ENCODE results near the gene EED. TPM values are rescaled to one million over a fixed set of nuclear protein-coding genes. Genes with fewer than 3 reads are reported as not detected.

EED gene
- total and polyA plus RNA-seq, 11 donors, result 4.9 to 13.5 (median 11.4) TPM

DNA sequence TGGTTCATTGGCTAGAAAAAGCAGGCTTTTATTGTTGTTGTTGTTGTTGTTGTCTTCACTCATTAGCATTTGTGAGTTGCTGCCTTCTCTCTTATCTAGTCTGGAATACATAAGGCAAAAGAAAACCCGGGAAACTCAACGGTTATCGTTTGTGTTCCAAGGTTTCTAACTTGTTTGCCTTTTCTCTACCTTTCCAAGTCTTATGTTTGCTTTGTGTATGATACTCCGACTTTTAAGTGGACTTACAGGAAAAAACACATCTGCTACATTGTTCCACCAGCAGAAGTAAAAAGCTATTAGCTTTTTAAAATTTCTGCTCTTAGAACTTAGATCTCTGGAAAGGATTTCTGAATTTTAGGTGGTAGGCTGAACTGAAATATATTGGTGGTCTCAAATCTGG, 30.4 kb downstream of the EED start:
- H3K27me3 ChIP-seq, result no peaks in the 10 kb centered on the region
- intact Hi-C loops (cut with DNase I), result no loop called here
- no peaks in the 10 kb centered on the region for H3K9me3 ChIP-seq
- 93 to 95% (median 94%) methylated on average over 4 of the region's 4 CpGs for WGBS, 4 donors
- no peak overlapping the region for H3K27ac ChIP-seq
- DNase-seq (no peak), ATAC-seq (no peak)
- no peaks in the 10 kb centered on the region for H3K4me1 ChIP-seq
- H3K4me3 ChIP-seq, result no peak overlapping the region
- TF ChIP-seq CTCF (IDR thresholded peaks at IDR 0.05) (no peak), POLR2A (IDR thresholded peaks at IDR 0.05) (no peak)
- H3K36me3 ChIP-seq, result peaks cover 0 to 65% (median 45%) of the 10 kb centered on the region in 9 donors

GRCh38 chr11:86275493-86276370, 31.2 kb downstream of the EED start:
- Histone ChIP-seq H3K9me3 (no peaks in the 10 kb centered on the region), H3K36me3 (peaks cover 0 to 69% (median 42%) of the 10 kb centered on the region in 9 donors), H3K27ac (no peak overlapping the region), H3K4me1 (no peaks in the 10 kb centered on the region), H3K4me3 (no peak overlapping the region), H3K27me3 (no peaks in the 10 kb centered on the region)
- intact Hi-C loops (cut with DNase I), result no loop called here
- no peak for TF ChIP-seq POLR2A (IDR thresholded peaks at IDR 0.05)
- TF ChIP-seq CTCF (IDR thresholded peaks at IDR 0.05), result no peak
- ATAC-seq (no peak), DNase-seq (no peak)
- 91 to 97% (median 95%) methylated on average over 2 of the region's 2 CpGs for WGBS, 4 donors

DNA sequence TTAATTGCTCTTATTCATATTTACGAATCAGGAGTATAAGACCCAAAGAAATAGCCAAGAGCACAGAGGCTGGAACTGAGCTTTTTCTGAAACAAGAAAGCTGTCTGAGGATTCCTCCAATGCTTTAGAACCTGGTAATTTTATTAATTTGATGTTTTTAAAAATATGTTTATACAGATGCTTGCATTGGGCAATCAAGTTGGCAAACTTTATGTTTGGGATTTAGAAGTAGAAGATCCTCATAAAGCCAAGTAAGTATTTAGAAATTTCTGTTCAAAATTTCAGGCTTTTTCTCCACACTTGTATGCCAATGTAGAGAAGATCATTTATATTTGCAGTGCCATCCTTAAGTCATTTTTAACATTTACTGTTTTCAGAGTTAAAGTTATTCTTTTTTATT, 33.2 kb downstream of the EED start:
- no peak for DNase-seq
- peaks cover 0 to 62% (median 42%) of the 10 kb centered on the region in 9 donors for H3K36me3 ChIP-seq
- TF ChIP-seq CTCF (IDR thresholded peaks at IDR 0.05) (no peak), POLR2A (IDR thresholded peaks at IDR 0.05) (no peak)
- no peak for ATAC-seq
- intact Hi-C loops (cut with DNase I), result no loop called here
- H3K4me1 ChIP-seq, result no peaks in the 10 kb centered on the region
- H3K4me3 ChIP-seq, result no peak overlapping the region
- no peaks in the 10 kb centered on the region for H3K27me3 ChIP-seq
- H3K27ac ChIP-seq, result no peak overlapping the region
- no peaks in the 10 kb centered on the region for H3K9me3 ChIP-seq
- WGBS, 4 donors, result 96 to 100% (median 98%) methylated on average over 1 of the region's 1 CpG

DNA sequence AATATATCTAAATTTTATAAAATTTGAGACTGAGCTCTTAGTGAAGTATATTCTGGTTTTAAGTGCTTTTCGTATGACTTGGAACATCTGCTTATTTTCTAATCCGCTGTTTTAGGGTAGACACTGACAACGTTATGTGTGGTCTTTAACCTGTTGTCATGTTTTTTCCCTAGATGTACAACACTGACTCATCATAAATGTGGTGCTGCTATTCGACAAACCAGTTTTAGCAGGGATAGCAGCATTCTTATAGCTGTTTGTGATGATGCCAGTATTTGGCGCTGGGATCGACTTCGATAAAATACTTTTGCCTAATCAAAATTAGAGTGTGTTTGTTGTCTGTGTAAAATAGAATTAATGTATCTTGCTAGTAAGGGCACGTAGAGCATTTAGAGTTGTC, 33.7 kb downstream of the EED start:
- H3K9me3 ChIP-seq, result no peaks in the 10 kb centered on the region
- ATAC-seq, result no peak
- DNase-seq, result no peak
- WGBS, 4 donors, result 97 to 98% (median 98%) methylated on average over 8 of the region's 8 CpGs
- H3K27me3 ChIP-seq, result no peaks in the 10 kb centered on the region
- peaks cover 0 to 57% (median 42%) of the 10 kb centered on the region in 9 donors for H3K36me3 ChIP-seq
- H3K27ac ChIP-seq, result no peak overlapping the region
- intact Hi-C loops (cut with DNase I), result no loop called here
- H3K4me1 ChIP-seq, result no peaks in the 10 kb centered on the region
- no peak overlapping the region for H3K4me3 ChIP-seq
- TF ChIP-seq POLR2A (IDR thresholded peaks at IDR 0.05), result no peak
- TF ChIP-seq CTCF (IDR thresholded peaks at IDR 0.05), result no peak
